Thymus (tissue), 11 donors: ENCODE measurements around the gene TRMT44. TPM values are rescaled to one million over a fixed set of nuclear protein-coding genes. Genes with fewer than 3 reads are reported as not detected.
"Not testable (repeated sequence)": the region's sequence is repeated elsewhere in the genome, so short reads cannot be mapped to it uniquely, and the experiment has no call there.

Source experiments
- DNase-seq, 9 donors: peaks; one replicate each; pipeline ENCODE4 v3.0.0-alpha.2; 2013; ENCODE audit warnings: low spot score in 9 of 9, low read depth in 6 of 9, missing footprints in 1 of 9
- H3K27ac ChIP-seq, 2 donors: one replicate each; pipeline ENCODE4 v1.5.1; 2013; ENCODE audit warnings: control low read depth in 1 of 2, low read depth in 1 of 2, low read length in 1 of 2, mild to moderate bottlenecking in 1 of 2, moderate library complexity in 1 of 2
- H3K27me3 ChIP-seq, 2 donors: one replicate each; pipeline ENCODE4 v1.5.1; 2013; ENCODE audit warnings: low read length in 1 of 2; ENCODE audit not compliant: control insufficient read depth in 2 of 2, insufficient read depth in 1 of 2
- H3K36me3 ChIP-seq, 2 donors: one replicate each; pipeline ENCODE4 v1.5.1; 2013; ENCODE audit warnings: low read length in 1 of 2, mild to moderate bottlenecking in 1 of 2, moderate library complexity in 1 of 2; ENCODE audit not compliant: control insufficient read depth in 2 of 2, insufficient read depth in 2 of 2
- H3K4me1 ChIP-seq, 2 donors: one replicate each; pipeline ENCODE4 v1.5.1; 2013; ENCODE audit warnings: low read length in 2 of 2; ENCODE audit not compliant: control insufficient read depth in 2 of 2, insufficient read depth in 2 of 2
- H3K4me3 ChIP-seq, 2 donors: one replicate each; pipeline ENCODE4 v1.5.1; 2013; ENCODE audit warnings: low read length in 2 of 2, control low read depth in 1 of 2, mild to moderate bottlenecking in 1 of 2
- H3K9me3 ChIP-seq, 2 donors: one replicate each; pipeline ENCODE4 v1.5.1; 2013; ENCODE audit warnings: low read length in 1 of 2, mild to moderate bottlenecking in 1 of 2; ENCODE audit not compliant: control insufficient read depth in 2 of 2, insufficient read depth in 1 of 2
- WGBS: extraction: QIAGEN DNeasy Blood & Tissue Kit; methylation state at CpG from one replicate; pipeline ENCODE4 v1.1.7; 2013; 5-methylcytosine and 5-hydroxymethylcytosine counted together
- polyA plus RNA-seq: library from polyadenylated mRNA; stranded (reverse); fragments of 200-250 nt; gene quantifications from one replicate; pipeline ENCODE4 v1.2.3, GENCODE V29; 2013
- total RNA-seq: library from RNA; stranded (reverse); fragments of 120-200 nt; gene quantifications from one replicate; pipeline ENCODE4 v1.2.4, GENCODE V29; 2013
- donor health status: healthy.

The TRMT44 gene
- total and polyA plus RNA-seq, 2 donors, result 8.4 to 9.5 TPM

DNA sequence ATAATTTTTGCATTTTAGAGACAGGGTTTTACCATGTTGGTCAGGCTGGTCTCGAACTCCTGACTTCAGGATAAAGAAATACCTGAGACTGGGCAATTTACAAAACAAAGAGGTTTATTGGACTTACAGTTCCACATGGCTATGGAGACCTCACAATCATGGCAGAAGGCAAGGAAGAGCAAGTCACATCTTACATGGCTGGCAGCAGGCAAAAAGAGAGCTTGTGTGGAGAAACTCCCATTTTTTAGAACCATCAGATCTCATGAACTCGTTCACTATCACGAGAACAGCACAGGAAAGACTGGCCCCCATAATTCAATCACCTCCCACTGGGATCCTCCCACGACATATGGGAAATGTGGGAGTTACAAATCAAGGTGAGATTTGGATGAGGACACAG is 72.5 kb downstream of the TRMT44 start:
- not testable (repeated sequence) for H3K27ac ChIP-seq, H3K4me1 ChIP-seq, H3K9me3 ChIP-seq, H3K4me3 ChIP-seq, H3K36me3 ChIP-seq, H3K27me3 ChIP-seq, DNase-seq
- WGBS, result 92% methylated on average over 4 of the region's 4 CpGs

DNA sequence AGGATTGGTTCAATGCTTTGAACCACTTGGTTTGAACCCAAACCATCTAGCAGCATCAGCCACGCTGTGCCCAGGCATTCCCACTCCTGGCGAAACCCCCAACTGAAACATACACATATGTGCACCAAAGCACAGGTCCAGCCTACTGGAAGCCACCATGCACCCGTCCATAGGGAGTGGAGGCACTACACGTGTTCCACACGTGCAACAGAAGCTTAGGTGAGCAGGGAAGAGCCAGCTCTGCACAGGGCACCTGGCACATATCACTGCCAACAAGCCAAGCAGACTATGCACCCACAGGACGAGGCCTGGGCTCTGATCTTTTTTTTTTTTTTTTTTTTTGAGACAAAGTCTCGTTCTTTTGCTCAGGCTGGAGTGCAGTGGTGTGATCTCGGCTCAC is 73.4 kb downstream of the TRMT44 start:
- H3K9me3 ChIP-seq, result peaks cover 0 to 2% of the 10 kb centered on the region in 2 donors

DNA sequence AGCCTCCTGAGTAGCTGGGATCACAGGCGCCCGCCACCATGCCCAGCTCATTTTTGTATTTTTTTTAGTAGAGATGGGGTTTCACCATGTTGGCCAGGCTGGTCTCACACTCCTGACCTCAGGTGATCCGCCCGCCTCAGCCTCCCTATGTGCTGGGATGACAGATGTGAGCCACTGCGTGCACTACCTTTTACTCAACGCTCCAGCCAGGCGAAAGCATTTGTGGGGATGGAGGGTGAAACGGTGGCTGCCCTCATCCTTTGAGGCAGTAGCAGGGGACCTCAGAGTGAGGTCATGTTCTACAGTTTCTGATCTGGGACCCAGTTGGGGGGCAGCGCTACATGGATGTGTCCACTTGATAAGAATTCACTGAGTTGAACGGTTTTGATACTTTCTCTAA is 73.8 kb downstream of the TRMT44 start:
- WGBS, result 93% methylated on average over 10 of the region's 10 CpGs

More for the DNA sequence above, 73.4 kb downstream of the TRMT44 start:
- no peaks in the 10 kb centered on the region for H3K36me3 ChIP-seq
- H3K4me3 ChIP-seq, result no peak overlapping the region
- no peaks in the 10 kb centered on the region for H3K27me3 ChIP-seq
- no peak overlapping the region for H3K27ac ChIP-seq
- DNase-seq, result no peak
- WGBS, result 89% methylated on average over 8 of the region's 8 CpGs
- no peaks in the 10 kb centered on the region for H3K4me1 ChIP-seq

DNA sequence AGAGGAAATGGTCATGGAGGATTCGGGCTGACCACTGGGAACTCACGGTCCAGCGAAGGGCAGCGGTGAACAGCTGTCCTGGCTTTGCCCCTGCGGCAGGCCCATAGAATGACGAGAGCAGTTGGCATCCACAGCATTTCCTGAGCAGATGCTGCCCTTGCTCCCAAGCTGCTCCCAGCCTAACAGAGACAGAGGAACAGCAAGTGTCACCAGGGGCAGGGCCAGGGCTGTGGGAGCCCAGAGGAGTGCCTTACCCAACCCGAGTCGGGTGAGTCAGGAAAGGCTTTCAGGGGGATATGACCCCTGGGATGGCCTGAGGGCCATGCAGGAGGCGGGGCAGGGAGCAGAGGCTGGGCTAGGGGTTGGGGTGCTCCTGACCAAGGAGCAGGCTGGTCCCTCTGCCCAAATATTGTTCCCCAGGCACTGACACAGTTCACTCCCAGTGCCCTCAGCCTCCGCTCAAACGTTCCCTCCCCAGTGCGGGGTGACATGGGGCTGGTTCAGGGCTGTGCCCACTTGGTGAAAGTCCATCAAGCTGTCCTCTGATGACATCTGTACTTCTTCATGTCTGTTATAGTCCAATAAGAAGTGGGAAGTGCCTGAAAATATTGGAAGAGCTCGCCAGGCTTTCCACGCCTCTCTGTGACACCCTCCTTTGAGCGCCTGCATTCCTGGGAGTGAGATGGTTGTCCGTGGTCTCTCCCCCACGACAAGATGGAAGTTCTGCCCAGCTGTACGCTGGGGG is 74.9 kb downstream of the TRMT44 start:
- WGBS, result 82% methylated on average over 18 of the region's 18 CpGs
- no peak for DNase-seq

More for the DNA sequence above, 73.8 kb downstream of the TRMT44 start:
- Histone ChIP-seq H3K4me1 (no peaks in the 10 kb centered on the region), H3K27me3 (no peaks in the 10 kb centered on the region), H3K36me3 (no peaks in the 10 kb centered on the region), H3K4me3 (no peak overlapping the region), H3K9me3 (peaks cover 0 to 2% of the 10 kb centered on the region in 2 donors), H3K27ac (no peak overlapping the region)
- DNase-seq, result no peak

DNA sequence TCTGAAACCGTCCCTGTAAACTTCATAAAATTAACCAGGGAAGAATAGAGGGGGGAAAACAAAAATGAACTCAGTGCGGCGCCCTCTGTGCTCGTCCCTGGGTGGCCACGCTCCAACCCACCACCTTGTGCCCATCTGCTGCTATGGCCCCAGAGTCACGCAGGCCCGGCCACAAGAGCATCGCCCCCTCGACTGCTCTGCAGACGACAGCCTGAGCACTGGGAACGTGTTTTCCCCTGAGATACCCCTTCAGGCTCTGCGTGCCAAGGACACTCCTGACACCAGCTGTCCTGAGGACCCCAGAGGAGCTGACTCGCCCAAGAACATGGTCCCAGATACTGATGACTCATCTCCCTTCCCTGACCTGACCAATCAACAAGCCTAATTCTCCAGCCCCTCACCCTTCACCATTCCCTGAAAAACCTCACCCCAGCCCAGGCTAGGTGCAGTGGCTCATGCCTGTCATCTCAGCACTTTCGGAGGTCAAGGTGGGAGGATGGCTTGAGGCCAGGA is 75.5 kb downstream of the TRMT44 start:
- H3K27me3 ChIP-seq, result no peaks in the 10 kb centered on the region
- H3K9me3 ChIP-seq, result peaks cover 0 to 2% of the 10 kb centered on the region in 2 donors
- WGBS, result 93% methylated on average over 14 of the region's 14 CpGs
- DNase-seq, result no peak
- H3K27ac ChIP-seq, result no peak overlapping the region
- H3K36me3 ChIP-seq, result no peaks in the 10 kb centered on the region
- H3K4me1 ChIP-seq, result no peaks in the 10 kb centered on the region
- H3K4me3 ChIP-seq, result no peak overlapping the region

More for the DNA sequence above, 74.9 kb downstream of the TRMT44 start:
- Histone ChIP-seq H3K27me3 (no peaks in the 10 kb centered on the region), H3K4me3 (no peak overlapping the region), H3K4me1 (no peaks in the 10 kb centered on the region), H3K36me3 (no peaks in the 10 kb centered on the region), H3K9me3 (peaks cover 0 to 2% of the 10 kb centered on the region in 2 donors), H3K27ac (no peak overlapping the region)

DNA sequence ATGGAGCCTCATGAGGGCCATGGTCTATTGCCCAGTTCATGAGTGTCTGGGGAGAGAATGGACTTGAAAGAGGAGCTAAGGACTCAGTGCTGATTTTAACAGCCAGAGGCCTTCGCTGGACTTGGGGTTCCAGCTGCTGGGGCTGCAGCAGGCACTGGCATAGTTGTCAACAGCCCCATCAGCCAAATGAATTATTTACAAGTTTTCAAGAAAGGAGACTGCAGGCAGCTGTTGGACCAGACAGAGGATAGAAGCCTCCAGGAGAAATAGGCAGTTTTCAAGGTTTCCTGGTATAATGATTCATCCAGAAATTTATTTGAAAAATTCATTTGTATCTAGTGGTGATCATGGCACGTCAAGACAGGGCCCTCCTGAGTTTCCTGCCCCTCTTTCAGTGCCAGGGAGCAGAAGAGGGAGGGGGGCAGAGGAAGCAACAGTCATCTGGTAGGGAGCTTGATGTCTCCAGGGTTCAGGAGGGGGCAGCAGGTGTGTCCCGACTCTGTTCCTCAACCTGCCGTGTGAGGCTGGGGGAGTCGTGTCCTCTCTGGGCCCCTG is 76.5 kb downstream of the TRMT44 start:
- no peak for DNase-seq
- WGBS, result 79% methylated on average over 5 of the region's 5 CpGs

DNA sequence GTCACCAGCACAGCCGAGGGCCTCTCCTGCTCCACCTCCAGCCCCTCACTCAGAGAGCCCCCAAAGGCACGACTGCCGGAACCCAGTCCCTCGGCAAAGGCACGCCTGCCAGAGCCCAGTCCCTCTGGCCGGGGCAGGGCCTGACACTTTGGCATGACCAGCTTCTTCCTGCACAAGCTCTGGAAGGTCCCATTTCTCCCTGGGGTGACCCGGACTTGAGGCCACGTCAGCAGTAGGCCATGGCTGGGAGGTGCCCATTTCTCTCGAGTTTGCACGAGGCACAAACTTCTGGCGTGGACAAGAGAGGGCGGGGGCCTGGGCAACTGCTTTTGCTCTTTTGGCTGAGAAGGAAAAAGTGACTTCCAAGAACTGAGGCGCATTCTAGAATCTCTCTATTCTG is 77.4 kb downstream of the TRMT44 start:
- no peak for DNase-seq
- H3K27ac ChIP-seq, result no peak overlapping the region
- peaks cover 0 to 2% of the 10 kb centered on the region in 2 donors for H3K9me3 ChIP-seq
- no peaks in the 10 kb centered on the region for H3K4me1 ChIP-seq
- H3K36me3 ChIP-seq, result no peaks in the 10 kb centered on the region
- 91% methylated on average over 13 of the region's 13 CpGs for WGBS
- H3K27me3 ChIP-seq, result no peaks in the 10 kb centered on the region
- no peak overlapping the region for H3K4me3 ChIP-seq

More for the DNA sequence above, 76.5 kb downstream of the TRMT44 start:
- H3K27me3 ChIP-seq, result no peaks in the 10 kb centered on the region
- no peak overlapping the region for H3K4me3 ChIP-seq
- H3K4me1 ChIP-seq, result no peaks in the 10 kb centered on the region
- peaks cover 0 to 2% of the 10 kb centered on the region in 2 donors for H3K9me3 ChIP-seq
- H3K36me3 ChIP-seq, result no peaks in the 10 kb centered on the region
- no peak overlapping the region for H3K27ac ChIP-seq

DNA sequence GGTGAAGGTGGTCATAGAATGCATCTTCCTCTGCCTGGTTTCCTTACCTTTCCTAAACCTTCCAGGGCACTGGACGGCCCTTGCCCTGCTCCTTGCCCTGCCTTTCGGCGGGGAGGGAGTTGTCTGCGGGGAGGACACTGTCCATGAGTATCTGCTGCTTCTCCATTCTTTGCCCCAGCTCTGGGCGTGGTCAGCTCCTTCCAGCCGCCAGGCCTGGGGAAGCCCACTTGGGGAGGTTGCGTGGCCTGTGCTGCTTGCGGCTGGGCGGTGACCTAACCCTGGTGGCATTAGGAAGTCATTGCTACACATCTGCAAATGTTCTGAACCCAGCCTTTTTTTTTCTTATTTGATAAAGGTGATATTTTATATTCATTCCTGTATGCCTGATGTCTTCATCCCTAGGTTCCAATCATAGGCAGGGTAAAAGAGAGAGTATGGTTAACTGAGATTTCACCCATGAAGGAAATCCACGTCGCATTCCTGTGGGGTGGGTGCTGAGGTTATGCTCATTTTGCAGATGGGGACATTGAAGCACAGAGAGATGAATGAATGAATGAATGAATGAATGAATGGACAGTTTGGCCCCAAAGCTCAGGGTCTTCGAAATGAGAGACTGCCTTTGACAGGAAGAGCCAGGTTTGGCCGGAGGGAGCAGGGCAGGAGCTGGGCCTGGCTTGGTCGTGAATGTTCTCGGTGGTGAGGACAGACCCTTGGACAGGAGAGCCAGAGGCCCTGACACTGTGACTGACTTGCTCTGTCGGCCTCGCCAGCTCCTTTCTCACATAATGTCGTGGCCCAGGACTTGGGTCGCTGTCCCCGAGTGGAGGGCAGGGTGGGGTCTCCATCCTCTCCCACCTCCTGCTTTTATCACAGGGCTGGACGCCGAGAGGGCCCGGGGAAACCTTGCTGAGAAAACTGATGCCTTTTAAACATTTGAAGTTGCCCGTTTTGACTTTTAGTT is 81.9 kb downstream of the TRMT44 start:
- Histone ChIP-seq H3K36me3 (no peaks in the 10 kb centered on the region), H3K4me3 (no peak overlapping the region), H3K27ac (no peak overlapping the region), H3K27me3 (no peaks in the 10 kb centered on the region), H3K9me3 (no peaks in the 10 kb centered on the region), H3K4me1 (no peaks in the 10 kb centered on the region)
- DNase-seq, result no peak
- WGBS, result 90% methylated on average over 24 of the region's 24 CpGs
